HTR-8/SVneo (cell line): ENCODE results near the gene SHISAL1.
A peak's percentile ranks its signal among the peaks of the same experiment; 100 is the strongest.
"Not testable (repeated sequence)": the region's sequence is repeated elsewhere in the genome, so short reads cannot be mapped to it uniquely, and the experiment has no call there.

Experiments
- DNase-seq: peaks from one replicate; pipeline ENCODE4 v3.0.0; 2011; ENCODE audit warnings: low spot score, mixed read lengths; ENCODE audit not compliant: insufficient read length
- FAIRE-seq: peaks from 2 replicates; lab custom pipeline; 2011; peaks lifted over from hg19 to GRCh38; lab: Jason Lieb, UNC

The SHISAL1 gene

DNA sequence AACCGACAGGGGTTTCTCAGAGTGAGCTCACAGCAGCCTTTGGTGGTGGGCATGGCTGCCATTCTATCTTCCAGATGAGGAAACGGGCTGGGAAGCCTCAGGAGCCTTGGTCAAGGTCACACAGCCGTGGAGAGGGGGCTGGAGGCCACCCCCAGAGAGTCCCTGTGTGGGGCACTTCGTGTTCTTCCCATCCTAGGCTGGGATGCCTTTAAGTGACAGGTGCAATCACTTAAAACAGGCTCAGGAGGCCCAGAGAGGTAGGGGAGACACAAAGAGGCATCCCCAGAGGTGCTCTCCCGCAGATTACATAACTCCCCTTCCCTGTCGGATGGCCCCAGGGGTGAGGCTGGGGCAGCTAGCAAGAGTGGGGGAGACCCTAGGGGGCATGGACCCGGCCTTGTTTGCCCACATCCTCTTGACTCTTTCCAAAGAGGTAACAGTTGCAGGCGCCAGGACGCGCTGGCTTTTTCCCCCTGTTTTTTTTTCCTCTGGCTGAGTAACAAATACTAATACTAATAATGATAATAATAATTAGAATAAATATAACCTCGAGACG is 17.5 kb upstream of the SHISAL1 start:
- DNase-seq, result no peak
- FAIRE-seq, result no peak

DNA sequence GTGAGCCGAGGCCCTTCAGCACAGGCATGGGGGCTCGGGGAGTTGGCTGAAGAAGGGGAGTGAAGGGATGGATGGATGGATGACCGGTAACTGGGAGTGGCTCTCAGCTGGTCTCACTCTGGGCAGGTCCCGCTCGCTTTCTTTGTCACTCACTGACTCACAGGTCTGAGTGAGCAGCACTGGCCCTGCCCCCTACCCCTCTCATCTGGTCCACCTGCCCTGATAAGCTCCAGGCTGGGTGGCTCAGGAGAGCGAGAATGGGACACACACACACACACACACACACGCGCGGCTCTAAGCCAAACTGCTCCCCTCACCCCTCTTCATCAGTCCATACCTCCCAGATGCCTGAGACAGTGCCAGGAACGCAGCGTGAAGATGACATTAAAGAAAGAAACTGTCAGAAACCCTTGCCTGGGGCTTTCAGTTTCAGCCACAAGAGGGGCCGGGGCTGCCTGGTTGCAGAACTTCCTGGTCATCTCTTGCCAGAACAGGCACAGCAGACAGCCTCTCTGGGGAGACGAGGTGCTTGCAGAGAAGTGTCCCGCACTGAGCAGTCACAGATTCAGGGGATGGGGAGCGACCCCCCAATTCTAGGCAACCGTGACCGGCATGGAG is 16.5 kb upstream of the SHISAL1 start:
- DNase-seq, result no peak
- no peak for FAIRE-seq

DNA sequence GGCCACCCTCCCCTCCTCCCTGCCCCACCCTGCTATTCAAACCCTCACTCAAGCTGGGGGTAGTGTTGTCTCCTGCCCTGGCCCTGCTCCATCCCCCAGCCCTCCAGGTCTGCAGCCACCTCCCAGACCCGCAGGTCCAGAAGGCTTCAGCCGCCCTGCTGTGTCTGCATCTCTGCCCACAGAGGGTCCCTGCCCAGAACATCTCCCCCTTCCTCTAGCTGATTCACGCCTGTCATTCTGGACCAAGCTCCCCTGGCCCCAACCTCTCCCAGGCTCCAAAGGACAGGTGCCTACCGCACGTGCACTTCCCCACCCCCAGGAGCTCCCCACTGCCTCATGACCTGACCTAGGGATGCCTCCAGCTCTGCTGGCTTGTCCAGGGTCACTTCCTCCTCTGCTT is 16.0 kb upstream of the SHISAL1 start:
- DNase-seq (no peak), FAIRE-seq (no peak)

DNA sequence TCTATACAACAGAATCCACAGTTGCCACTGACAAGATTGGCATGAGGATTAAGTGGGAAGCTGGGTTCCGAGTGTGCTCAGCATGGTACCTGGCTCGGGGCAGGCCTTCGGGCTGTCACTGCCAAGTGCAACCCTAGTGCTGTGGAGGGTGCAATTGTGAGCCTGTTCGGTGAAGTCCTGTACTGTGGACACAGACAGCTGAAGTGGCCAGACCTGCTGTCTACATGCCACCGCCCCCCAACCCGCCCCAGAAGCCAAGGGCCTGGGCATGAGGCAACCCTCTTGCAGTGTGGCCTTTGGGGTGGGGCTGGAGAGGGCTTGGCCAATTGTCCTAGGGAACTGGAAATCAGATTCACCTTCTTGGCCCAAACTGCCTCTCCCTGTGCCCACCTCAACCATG is 15.6 kb upstream of the SHISAL1 start:
- DNase-seq (no peak), FAIRE-seq (no peak)

DNA sequence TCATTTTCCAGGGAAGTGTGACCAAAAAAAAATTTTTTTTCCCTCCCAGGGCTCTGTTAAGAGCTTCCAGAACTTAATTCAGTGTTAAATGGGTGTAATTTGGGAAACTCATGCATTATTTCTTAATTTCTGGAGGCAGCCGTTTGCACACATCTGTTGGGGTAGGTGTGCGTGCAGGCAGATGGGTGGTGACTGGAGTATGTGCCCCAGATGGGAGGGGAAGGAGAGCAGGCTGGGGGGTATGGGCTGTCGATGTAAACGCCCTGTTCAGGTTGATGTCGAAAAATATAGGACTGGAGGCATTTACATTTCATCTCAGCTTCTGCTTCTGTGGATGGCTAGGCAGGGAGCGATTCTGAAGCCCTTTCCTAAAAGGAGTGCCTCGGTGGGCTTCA is 13.7 kb upstream of the SHISAL1 start:
- DNase-seq (no peak), FAIRE-seq (no peak)

DNA sequence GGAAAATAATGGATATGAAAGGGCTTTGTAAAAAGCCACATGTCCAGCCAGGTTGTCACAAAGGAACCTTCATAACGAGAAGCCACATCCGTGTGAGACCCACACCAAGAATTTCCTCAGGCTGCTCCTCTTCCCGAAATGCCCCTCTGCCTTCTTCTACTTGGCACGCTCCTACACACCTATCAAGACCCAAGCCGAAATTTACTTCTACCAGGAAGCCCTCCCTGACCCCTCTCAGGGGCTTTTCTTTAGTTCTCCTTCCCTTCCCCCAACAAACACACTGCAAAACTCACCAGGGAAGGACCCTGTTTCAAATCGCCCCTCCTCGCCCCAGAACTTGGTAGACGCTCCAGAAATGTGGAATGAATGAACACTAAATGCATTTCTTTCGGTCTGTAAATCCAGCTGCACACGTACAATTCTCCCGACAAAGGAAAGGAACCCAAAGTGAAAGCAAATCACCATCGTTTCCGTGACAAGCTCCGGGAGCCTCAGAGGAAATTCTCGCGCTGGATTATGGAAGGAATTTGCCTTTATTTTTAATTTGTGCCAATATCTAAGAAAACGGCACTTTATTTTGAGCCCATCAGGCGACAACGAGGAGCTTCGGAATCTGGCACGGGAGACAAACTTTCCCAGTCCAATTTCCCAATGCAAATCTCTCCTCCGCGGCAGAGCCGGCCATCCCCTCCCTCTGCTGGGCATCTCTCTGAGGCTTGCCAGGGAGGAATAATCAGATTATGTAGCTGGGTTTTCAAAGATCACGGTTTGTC is 13.2 kb upstream of the SHISAL1 start:
- no peak for FAIRE-seq
- no peak for DNase-seq

DNA sequence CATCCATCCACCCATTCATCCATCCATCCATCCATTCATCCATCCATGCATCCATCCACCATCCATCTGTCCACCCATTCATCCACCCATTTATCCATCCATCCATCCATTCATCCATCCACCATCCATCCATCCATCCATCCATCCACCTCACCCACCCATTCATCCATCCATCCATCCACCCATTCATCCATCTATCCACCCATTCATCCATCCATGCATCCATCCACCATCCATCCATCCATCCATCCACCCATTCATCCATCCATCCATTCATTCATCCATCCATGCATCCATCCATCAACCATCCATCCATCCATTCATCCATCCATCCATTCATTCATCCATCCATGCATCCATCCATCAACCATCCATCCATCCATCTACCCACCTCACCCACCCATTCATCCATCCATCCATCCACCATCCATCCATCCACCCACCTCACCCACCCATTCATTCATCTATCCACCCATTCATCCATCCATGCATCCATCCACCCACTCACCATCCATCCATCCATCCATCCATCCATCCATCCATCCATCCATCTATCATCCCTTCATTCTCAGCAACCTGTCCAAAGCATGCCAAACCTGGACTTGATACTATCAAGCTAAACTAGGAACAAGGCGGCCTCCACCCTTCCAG is 10.5 kb upstream of the SHISAL1 start:
- not testable (repeated sequence) for DNase-seq
- peak; percentile 67 for FAIRE-seq

DNA sequence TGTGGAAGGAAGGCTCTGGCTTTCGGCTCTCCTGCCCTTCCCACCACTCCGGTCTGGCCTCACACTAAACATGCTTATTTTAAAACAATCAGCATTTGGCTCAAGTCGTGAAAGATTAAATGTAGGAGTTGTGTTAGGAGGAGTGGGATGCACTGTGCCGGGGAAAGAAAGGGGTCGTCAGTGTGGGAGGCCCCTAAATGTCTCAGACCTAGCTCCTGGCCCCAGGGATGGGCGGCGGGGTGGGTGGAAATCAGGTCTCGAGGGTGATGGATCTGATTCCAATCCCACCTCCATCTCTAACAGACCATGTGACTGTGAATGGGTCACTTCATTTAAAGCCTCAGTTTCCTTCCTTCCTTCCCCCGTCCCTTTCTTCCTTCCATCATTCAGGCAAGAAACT is 6.9 kb upstream of the SHISAL1 start:
- DNase-seq, result no peak
- FAIRE-seq, result no peak

DNA sequence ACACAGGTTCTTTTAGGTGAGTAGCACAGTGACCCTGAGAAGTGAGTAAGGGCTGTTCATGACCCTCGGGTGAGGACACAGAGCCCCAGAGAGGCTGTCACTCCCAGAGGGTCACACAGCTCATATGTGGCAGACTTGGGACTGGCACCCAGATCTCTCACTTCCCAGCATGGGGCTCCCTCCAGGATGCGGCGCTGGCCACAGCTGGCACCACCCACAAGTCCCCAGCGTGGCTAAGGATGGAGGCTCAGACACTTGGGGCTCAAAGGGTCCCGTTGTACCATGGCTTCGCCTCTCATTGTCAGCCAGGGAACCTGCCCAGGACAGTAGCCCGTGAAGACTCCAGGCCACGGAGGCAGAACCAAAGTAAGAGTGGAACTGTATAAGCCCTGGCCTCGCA is 6.0 kb upstream of the SHISAL1 start:
- no peak for DNase-seq
- no peak for FAIRE-seq

DNA sequence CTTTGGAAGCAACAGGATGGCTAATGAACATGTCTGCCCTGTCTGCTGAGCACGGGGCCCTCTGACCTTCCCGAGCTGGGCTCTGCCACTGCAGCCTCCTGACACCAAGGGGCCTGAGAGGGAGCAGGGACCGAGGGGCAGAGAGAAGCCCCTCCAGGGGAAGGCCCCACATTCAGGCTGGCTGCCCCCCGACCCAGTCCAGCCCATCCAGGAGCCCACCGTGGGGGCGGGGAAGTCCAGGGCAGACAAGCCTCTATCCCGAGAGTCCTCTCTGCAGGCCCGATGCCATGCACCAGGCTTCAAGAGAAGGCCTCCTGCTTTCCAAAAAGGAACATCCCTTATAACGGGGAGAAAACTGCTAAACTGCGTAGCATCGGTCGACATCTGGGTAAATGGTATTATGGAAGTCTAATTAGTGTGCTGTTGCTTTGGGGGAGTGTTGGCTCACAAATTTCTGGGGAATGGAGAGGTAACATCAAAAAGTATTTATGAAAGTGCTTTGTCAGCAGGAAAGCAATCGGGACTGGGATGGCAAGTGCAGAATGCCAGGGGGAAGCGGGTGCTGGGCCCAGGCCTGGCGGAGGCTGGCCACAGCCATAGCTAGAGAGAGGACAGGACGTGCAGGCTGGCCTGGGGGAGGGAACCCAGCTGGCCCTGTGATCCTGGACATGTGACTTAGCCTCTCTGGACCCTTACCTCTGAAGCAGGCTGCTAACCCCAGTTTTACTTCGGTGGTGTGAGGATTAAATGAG is 5.3 kb upstream of the SHISAL1 start:
- no peak for FAIRE-seq
- no peak for DNase-seq

DNA sequence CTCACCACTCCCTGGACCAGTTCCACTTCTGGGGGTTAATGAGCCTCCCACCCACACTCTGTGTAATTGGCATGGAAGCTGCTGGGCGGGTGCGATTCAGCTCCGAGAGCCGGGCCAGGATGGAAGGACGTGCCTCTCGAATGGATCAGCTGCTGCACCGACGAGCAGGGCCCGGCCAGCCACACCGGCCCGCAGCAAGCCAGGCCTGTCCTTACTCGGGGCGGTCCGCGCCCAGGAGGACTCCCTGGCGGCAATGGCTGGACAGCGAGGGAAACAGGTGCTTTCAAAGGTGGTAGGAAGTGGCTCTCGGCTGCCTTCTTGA is 4.3 kb upstream of the SHISAL1 start:
- DNase-seq (no peak), FAIRE-seq (no peak)

DNA sequence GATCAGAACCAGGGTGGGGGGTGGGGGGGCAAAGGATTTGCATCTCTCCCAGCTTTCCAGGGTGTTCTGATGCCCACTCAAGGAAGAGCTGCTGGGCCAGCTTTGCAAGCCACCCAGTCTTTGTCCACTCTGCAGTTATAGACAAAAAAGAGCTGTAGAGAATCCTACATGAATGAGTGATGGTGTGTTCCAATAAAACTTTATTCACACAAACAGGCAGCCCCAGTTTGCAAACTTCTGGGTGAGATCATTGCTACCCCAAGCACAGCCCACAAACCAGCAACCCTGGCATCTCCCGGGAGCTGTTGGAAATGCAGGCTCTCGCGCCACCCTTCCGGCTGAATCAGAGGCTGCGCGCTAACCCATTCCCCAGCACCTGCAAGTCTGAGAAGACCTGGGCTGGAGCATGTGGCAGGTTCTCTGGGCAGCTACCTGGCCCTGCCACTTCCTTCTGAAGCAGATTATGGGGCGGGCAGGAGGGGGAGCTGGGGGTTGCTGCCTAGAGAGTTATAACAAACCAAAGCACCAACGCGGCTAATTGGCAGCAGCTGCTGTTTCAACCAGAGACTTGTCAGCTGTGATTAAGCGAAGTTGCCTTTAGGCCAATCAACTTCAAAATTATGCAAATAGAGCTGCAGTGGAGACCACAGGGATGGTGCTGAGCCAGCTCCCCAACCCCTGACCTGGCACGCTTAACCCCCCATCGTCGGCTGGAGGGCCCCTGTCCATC is 3.8 kb upstream of the SHISAL1 start:
- no peak for FAIRE-seq
- DNase-seq, result no peak

DNA sequence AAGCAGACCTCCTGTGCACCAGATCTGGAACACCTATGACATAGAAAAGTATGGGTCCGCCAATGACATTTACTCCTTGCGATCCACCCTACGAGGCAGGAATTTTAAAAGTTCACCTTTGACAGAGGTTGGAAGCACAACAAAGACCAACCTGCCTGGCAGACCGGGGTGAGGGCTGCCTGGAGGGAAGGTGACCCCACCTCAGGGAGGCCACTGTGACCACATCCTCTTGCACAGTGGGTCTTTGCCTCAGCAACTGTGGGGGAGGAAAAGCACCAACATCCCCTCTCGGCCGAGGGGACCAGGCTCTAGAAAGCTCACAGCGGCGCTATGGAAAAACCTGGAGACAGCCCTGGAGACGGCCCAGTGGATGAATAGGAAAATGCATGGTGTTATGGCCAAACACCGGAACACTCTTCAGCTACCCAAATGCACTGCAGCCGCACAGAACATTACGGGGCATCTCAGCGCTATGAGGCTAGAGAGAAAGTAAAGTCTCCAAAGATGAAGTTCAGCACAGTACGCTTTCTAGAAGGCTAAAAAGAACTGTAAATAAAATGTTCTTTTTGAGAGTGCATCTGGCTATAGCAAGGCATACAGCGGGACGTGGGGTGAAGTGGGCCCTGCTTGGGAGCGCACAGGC is 1.8 kb upstream of the SHISAL1 start:
- DNase-seq (no peak), FAIRE-seq (no peak)

DNA sequence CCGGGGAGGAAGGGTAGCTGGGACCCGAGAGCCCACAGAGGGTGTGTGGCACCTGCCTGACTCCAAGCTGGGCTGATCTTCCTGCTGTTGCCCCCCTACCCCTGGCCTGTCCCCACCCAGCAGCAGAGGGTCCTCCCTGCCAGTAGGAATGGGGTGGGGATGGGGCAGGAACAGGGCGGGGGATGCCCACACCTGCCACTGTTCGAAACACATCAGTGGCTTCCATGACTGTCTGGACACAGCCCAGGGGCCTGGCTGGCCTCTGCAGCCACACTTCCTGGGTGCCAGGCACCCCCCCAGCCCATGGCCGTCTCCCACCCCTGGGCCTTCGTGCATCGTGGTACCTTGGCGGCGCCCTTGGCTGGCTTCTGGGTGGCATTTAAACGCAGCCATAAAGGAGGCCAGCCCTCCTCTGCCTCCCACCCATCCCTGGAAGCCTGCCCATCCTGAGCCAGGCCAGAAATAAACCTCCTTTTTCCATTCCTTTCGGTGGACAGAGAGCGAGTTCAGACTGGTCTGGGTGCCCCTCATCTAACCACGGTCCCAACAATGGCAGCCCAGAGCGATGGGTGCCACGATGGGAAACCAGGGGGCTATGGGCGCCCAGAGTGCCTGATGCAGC is 745 bp upstream of the SHISAL1 start:
- DNase-seq, result no peak

DNA sequence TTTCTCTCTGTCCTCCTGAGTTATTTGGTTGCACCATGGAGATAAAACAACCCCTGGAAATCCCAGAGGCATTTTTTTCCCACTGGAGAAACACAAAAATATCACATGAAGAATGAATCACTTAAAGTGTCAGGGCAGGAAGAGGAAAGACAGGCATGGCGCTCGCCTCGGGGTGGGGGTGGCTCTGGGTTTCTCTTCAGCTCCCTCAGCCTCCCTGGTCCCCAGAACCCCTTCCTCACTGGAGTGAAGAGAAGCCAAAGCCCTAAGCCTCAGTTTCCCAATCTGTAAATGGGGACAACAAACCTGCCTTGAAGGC is 938 bp downstream of the SHISAL1 start:
- FAIRE-seq, result no peak
- DNase-seq, result no peak

More for the DNA sequence above, 745 bp upstream of the SHISAL1 start:
- no peak for FAIRE-seq

DNA sequence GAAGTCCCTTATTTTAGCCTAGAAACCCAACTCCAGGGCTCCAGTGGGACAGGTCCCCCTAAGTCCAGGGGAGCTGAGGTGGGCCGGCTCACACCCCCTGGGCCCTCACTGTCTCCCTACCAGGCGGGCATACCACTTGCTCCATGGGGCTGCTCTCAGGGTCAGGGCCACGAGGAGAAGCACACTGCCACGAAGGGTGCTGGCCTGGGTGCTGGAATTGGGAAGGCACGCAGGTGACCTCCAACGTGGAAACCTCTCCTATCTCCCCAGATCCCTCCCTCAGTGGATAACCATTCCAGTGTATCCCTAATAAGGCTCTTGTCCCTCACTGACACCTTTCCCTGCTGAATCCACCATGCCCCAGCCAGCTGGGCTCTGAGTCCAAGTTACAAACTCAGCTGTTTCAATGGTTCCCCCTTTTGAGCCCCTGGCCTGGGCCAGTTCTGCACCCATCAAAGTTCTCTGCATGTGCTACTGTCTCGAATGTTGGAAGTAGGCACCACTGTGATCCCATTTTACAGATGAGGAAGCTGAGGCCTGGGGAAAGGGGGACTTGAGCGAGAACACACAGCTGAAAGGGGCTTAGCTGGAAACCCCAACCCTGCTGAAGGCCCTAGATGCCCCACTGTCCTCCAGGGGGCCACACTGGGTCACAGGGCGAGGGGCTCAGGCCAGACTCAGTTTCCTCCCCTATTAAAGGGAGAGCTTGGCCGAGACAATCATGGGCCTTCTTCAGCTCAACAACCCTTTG is 1.5 kb downstream of the SHISAL1 start:
- DNase-seq (no peak), FAIRE-seq (no peak)

DNA sequence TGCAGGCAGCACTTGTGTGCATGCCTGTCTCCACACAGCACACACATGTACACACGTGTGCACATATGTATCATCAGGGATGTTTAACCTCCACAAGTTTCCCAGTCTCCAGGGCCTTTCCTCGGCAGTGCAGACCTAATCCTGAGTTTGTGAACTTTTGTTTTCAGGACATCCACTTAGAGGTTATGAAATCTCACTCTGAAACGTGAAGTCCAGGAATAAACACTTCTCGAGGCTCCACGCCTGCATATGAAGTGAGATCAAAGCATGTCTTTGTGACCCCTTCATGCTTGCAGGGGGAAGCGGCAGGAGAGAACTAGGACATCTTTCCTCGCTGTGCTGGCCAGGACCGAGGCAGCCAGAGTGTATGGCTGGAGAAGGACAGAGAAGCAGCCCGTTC is 3.1 kb downstream of the SHISAL1 start:
- no peak for FAIRE-seq
- no peak for DNase-seq

DNA sequence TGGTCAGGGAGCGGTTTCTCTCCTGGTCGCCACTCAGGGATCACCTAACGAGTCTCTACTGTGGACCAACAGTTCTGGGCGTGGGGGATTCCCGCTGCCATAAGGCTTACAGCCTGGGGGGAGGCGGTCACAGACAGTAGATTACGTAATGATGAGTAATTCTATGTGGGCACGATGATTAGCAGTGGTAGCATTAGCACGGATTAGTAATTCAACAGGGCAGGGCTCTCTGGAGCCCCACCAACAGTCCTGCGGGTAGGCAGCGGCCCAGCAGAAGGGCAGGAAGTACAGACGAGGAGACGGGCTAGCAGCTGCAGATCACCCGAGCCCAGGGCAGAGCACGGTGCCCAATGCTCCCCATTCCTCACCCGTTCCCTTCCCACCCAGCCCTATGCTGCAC is 3.6 kb downstream of the SHISAL1 start:
- peak; percentile 79 for FAIRE-seq

More for the DNA sequence above, 3.6 kb downstream of the SHISAL1 start:
- DNase-seq, result peak; percentile 85
